Measurements from ENCODE around the gene PCDHGB3.
"Not testable (repeated sequence)": the region's sequence is repeated elsewhere in the genome, so short reads cannot be mapped to it uniquely, and the experiment has no call there.

The PCDHGB3 gene

GRCh38 chr5:141393267-141393666, 23.2 kb downstream of the PCDHGB3 start:
- DNase-seq: no peak

- DNase-seq: not testable (repeated sequence)
Observed at GRCh38 chr5:141394401-141395187, 24.6 kb downstream of the PCDHGB3 start.

GRCh38 chr5:141397756-141398551, 27.9 kb downstream of the PCDHGB3 start, which contains the start of gene PCDHGB5:
PCDHGB5 (plus strand) TSS chr5:141397947; CDS start chr5:141398128, 181 bp downstream.
- DNase-seq: peak; percentile 0

- no peak for DNase-seq
Observed at GRCh38 chr5:141398608-141399007, 28.6 kb downstream of the PCDHGB3 start.

- DNase-seq: no peak
Observed at GRCh38 chr5:141399555-141400258, 29.7 kb downstream of the PCDHGB3 start.

- no peak for DNase-seq
Observed at GRCh38 chr5:141402553-141403243, 32.7 kb downstream of the PCDHGB3 start, which contains the start of gene PCDHGA9. PCDHGA9 (plus strand) TSS chr5:141402778; CDS start chr5:141402953, 175 bp downstream.

- DNase-seq: no peak
Observed at GRCh38 chr5:141403387-141403786, 33.3 kb downstream of the PCDHGB3 start.

- not testable (repeated sequence) for DNase-seq
Observed at GRCh38 chr5:141407790-141408505, 37.9 kb downstream of the PCDHGB3 start, which contains the start of gene PCDHGB6. PCDHGB6 (plus strand) TSS chr5:141408021; CDS start chr5:141408203, 182 bp downstream.

- no peak for DNase-seq
Observed at GRCh38 chr5:141409598-141410306, 39.7 kb downstream of the PCDHGB3 start.

- DNase-seq: no peak
Observed at GRCh38 chr5:141411575-141411974, 41.5 kb downstream of the PCDHGB3 start.

- DNase-seq: no peak
Observed at GRCh38 chr5:141412854-141413539, 43.0 kb downstream of the PCDHGB3 start, which contains the start of gene PCDHGA10. PCDHGA10 (plus strand) TSS chr5:141412987; CDS start chr5:141413176, 189 bp downstream.

- DNase-seq: no peak
Observed at GRCh38 chr5:141413540-141414069, 43.6 kb downstream of the PCDHGB3 start.

- not testable (repeated sequence) for DNase-seq
Observed at GRCh38 chr5:141414548-141415274, 44.7 kb downstream of the PCDHGB3 start.

- DNase-seq: not testable (repeated sequence)
Observed at GRCh38 chr5:141415275-141415618, 45.2 kb downstream of the PCDHGB3 start.

GRCh38 chr5:141417494-141418172, 47.6 kb downstream of the PCDHGB3 start, which contains the start of gene PCDHGB7:
PCDHGB7 (plus strand) TSS chr5:141417677; CDS start chr5:141417860, 183 bp downstream.
- not testable (repeated sequence) for DNase-seq

- no peak for DNase-seq
Observed at GRCh38 chr5:141419074-141419880, 49.2 kb downstream of the PCDHGB3 start.

- no peak for DNase-seq
Observed at GRCh38 chr5:141420855-141421488, 50.9 kb downstream of the PCDHGB3 start, which contains the start of gene PCDHGA11. PCDHGA11 (plus strand) TSS chr5:141421051; CDS start chr5:141421228, 177 bp downstream.

All from NCI-H187 treated with DMSO at 0.1 percent for 48 hours (cell line).